Ovary (tissue), 3 donors: Measurements from ENCODE around the gene RFX8.

Source experiments
- EP300 ChIP-seq: sonication (generic); formaldehyde crosslinking; IDR thresholded peaks from one replicate; pipeline ENCODE4 v1.6.1; 2017; ENCODE audit warnings: antibody characterized with exemption
- POLR2A ChIP-seq: fragments of 450-650 bp; IDR thresholded peaks from one replicate; pipeline ENCODE4 v1.6.1; 2017; ENCODE audit warnings: antibody characterized with exemption, mild to moderate bottlenecking, moderate library complexity
- TF ChIP-seq, protein P1 (sequence below), 3 donors: fragments of 450-650 bp in 2 of 3; fragments of 200-600 bp in 1 of 3; IDR thresholded peaks; one replicate each; pipeline versions ENCODE4 v1.5.1 to v1.8.0; 2016 to 2022; ENCODE audit warnings: antibody characterized with exemption in 3 of 3, mild to moderate bottlenecking in 1 of 3
- donor health status: DM: no; HTN: no; CAD: no.

DNA sequence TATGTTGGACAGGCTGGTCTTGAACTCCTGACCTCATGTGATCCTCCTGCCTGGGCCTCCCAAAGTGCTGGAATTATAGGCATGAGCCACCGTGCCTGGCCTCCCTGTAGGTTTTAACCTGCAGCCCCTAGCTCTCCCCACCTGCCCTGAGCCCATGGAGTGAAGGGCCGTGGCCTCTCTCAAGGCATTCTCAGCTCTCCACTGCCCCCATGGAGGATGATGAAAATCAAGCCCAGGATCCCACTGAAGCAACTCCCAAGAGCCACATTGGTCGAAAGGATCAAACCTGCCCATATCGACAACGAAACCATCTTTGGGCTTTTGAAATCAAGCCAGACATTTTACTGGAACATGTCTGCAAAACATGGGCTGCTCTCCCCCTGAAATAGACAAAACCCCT lies 65.2 kb downstream of the RFX8 start:
- TF ChIP-seq POLR2A (no peak), EP300 (no peak)
- TF ChIP-seq, protein P1, sequence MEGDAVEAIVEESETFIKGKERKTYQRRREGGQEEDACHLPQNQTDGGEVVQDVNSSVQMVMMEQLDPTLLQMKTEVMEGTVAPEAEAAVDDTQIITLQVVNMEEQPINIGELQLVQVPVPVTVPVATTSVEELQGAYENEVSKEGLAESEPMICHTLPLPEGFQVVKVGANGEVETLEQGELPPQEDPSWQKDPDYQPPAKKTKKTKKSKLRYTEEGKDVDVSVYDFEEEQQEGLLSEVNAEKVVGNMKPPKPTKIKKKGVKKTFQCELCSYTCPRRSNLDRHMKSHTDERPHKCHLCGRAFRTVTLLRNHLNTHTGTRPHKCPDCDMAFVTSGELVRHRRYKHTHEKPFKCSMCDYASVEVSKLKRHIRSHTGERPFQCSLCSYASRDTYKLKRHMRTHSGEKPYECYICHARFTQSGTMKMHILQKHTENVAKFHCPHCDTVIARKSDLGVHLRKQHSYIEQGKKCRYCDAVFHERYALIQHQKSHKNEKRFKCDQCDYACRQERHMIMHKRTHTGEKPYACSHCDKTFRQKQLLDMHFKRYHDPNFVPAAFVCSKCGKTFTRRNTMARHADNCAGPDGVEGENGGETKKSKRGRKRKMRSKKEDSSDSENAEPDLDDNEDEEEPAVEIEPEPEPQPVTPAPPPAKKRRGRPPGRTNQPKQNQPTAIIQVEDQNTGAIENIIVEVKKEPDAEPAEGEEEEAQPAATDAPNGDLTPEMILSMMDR (IDR thresholded peaks at IDR 0.05), result no peak
